SK-N-MC (cell line): ENCODE results near the gene PCLO.
"Not testable (repeated sequence)": the region's sequence is repeated elsewhere in the genome, so short reads cannot be mapped to it uniquely, and the experiment has no call there.

Experiments used
- DNase-seq: peaks from one replicate; pipeline ENCODE4 v3.0.0-alpha.2; 2011; ENCODE audit warnings: low read depth, low spot score
- H3K27ac ChIP-seq: fragments of 200-600 bp; sonication (generic); 2 replicates; pipeline ENCODE4 v1.5.1; 2016; ENCODE audit warnings: mixed run types
- H3K36me3 ChIP-seq: fragments of 200-600 bp; sonication (generic); 2 replicates; pipeline ENCODE4 v1.6.1; 2017; ENCODE audit warnings: antibody characterized with exemption, low read length, mixed read lengths; ENCODE audit not compliant: insufficient read depth
- H3K4me3 ChIP-seq: fragments of 200-600 bp; sonication (generic); 2 replicates; pipeline ENCODE4 v1.5.1; 2016
- H3K9ac ChIP-seq: fragments of 200-600 bp; sonication (generic); 2 replicates; pipeline ENCODE4 v1.8.0; 2017; ENCODE audit warnings: mixed run types, mixed read lengths; ENCODE audit not compliant: insufficient read length
- H3K9me3 ChIP-seq: fragments of 200-600 bp; sonication (generic); 2 replicates; pipeline ENCODE4 v1.6.1; 2017; ENCODE audit warnings: low read depth, mild to moderate bottlenecking, antibody characterized with exemption, low read length, moderate library complexity, mixed read lengths
- EZH2 ChIP-seq: fragments of 200-600 bp; sonication (generic); IDR thresholded peaks from one replicate; pipeline ENCODE4 v1.6.1; 2017; ENCODE audit warnings: antibody characterized with exemption
- FOXP2 ChIP-seq: optimal IDR thresholded peaks from 2 replicates; pipeline ENCODE3; 2011; ENCODE audit warnings: mild to moderate bottlenecking, moderate library complexity; ENCODE audit not compliant: insufficient read depth; ENCODE audit errors: extremely low read length, control extremely low read depth
- POLR2AphosphoS5 ChIP-seq: IDR thresholded peaks from 2 replicates; pipeline ENCODE4 v1.6.1; 2012; ENCODE audit warnings: mild to moderate bottlenecking, low read depth, low read length, borderline replicate concordance

The PCLO gene

GRCh38 chr7:82714883-82715282, 447.8 kb downstream of the PCLO start:
- DNase-seq: no peak
- Histone ChIP-seq H3K4me3 (no peak overlapping the region), H3K9ac (no peak overlapping the region), H3K36me3 (no peaks in the 10 kb centered on the region), H3K9me3 (no peaks in the 10 kb centered on the region), H3K27ac (peak overlapping the region; percentile 55)
- TF ChIP-seq FOXP2 (no peak), EZH2 (no peak), POLR2AphosphoS5 (no peak)

- TF ChIP-seq EZH2 (no peak), POLR2AphosphoS5 (no peak), FOXP2 (no peak)
- no peak overlapping the region for H3K4me3 ChIP-seq
- no peak for DNase-seq
- H3K9me3 ChIP-seq: no peaks in the 10 kb centered on the region
- H3K36me3 ChIP-seq: no peaks in the 10 kb centered on the region
- no peak overlapping the region for H3K9ac ChIP-seq
- H3K27ac ChIP-seq: no peak overlapping the region
Observed at GRCh38 chr7:82713506-82713905, 449.2 kb downstream of the PCLO start.

DNA sequence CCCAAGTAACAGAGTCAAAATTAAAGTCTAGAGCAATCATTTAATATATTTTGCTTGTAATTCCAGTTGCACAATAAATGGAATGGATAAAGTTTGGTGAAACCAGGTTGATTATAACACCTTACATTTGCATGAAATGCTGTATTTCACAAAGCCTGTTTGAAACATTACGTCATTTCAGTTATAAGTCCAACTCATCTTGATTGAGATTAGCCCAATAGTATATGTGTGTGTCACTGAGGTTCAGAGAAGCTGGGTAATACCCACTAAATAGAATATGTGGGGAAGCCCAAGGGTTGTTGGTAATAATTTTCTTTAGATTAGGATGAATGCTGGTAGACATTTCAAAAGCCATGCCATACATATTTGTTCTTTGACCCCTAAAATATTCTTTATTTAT, 456.3 kb downstream of the PCLO start:
- not testable (repeated sequence) for H3K36me3 ChIP-seq, H3K9ac ChIP-seq, H3K4me3 ChIP-seq, H3K9me3 ChIP-seq, DNase-seq, H3K27ac ChIP-seq

GRCh38 chr7:82705517-82706260, 457.0 kb downstream of the PCLO start:
- no peak for DNase-seq
- H3K9me3 ChIP-seq: no peaks in the 10 kb centered on the region
- TF ChIP-seq FOXP2: no peak
- no peak for TF ChIP-seq EZH2
- TF ChIP-seq POLR2AphosphoS5: no peak
- no peak overlapping the region for H3K4me3 ChIP-seq
- no peak overlapping the region for H3K27ac ChIP-seq
- no peak overlapping the region for H3K9ac ChIP-seq
- no peaks in the 10 kb centered on the region for H3K36me3 ChIP-seq

GRCh38 chr7:82704121-82704520, 458.6 kb downstream of the PCLO start:
- no peak overlapping the region for H3K27ac ChIP-seq
- DNase-seq: no peak
- H3K9me3 ChIP-seq: no peaks in the 10 kb centered on the region
- no peak overlapping the region for H3K4me3 ChIP-seq
- TF ChIP-seq POLR2AphosphoS5 (no peak), FOXP2 (no peak), EZH2 (no peak)
- H3K9ac ChIP-seq: no peak overlapping the region
- H3K36me3 ChIP-seq: no peaks in the 10 kb centered on the region
